Osteocyte (in vitro differentiated cells): Measurements from ENCODE around the gene LST1. TPM values are rescaled to one million over a fixed set of nuclear protein-coding genes. Genes with fewer than 3 reads are reported as not detected.

Experiments used
- DNase-seq: peaks from one replicate; pipeline ENCODE4 v3.0.0; 2021; ENCODE audit warnings: mixed read lengths; ENCODE audit not compliant: unreplicated experiment; ENCODE audit errors: extremely low spot score
- H3K27ac Mint-ChIP-seq: one replicate; pipeline ENCODE4 v1.8.0; 2021; ENCODE audit warnings: mild to moderate bottlenecking, mixed read lengths; ENCODE audit not compliant: unreplicated experiment
- H3K27me3 Mint-ChIP-seq: one replicate; pipeline ENCODE4 v1.8.0; 2021; ENCODE audit warnings: mixed read lengths; ENCODE audit not compliant: unreplicated experiment
- H3K36me3 Mint-ChIP-seq: one replicate; pipeline ENCODE4 v1.8.0; 2021; ENCODE audit warnings: mixed read lengths; ENCODE audit not compliant: unreplicated experiment
- H3K4me1 Mint-ChIP-seq: one replicate; pipeline ENCODE4 v1.8.0; 2021; ENCODE audit warnings: mixed read lengths; ENCODE audit not compliant: unreplicated experiment
- H3K4me3 Mint-ChIP-seq: one replicate; pipeline ENCODE4 v1.8.0; 2021; ENCODE audit warnings: mild to moderate bottlenecking, moderate library complexity, mixed read lengths; ENCODE audit not compliant: unreplicated experiment
- H3K9me3 Mint-ChIP-seq: one replicate; pipeline ENCODE4 v1.8.0; 2021; ENCODE audit warnings: mixed read lengths; ENCODE audit not compliant: unreplicated experiment
- CTCF ChIP-seq: fragments of 200-600 bp; sonication (generic); IDR thresholded peaks from 2 replicates; pipeline ENCODE4 v1.5.0; 2021; ENCODE audit warnings: antibody characterized with exemption, mild to moderate bottlenecking, moderate library complexity
- microRNA-seq: library from miRNA; unstranded; fragments of <30 nt; microRNA quantifications from one replicate; pipeline ENCODE4 v1.1.0, GENCODE V29; 2020; ENCODE audit not compliant: unreplicated experiment
- total RNA-seq: library from RNA; stranded (reverse); gene quantifications from 2 replicates; pipeline ENCODE4 v1.2.1, GENCODE V29; 2021

The LST1 gene
- total RNA-seq, 1 donor from 2014 or later, result not detected

- no peak for DNase-seq
- no peak for TF ChIP-seq CTCF
Measured at GRCh38 chr6:31634131-31634530, 48.1 kb downstream of the LST1 start.

GRCh38 chr6:31634969-31635575, 49.0 kb downstream of the LST1 start:
- Mint-ChIP-seq H3K27me3 (no peaks in the 10 kb centered on the region), H3K9me3 (no peaks in the 10 kb centered on the region), H3K27ac (no peak overlapping the region), H3K4me1 (peaks cover 2% of the 10 kb centered on the region), H3K36me3 (peaks cover 38% of the 10 kb centered on the region), H3K4me3 (no peak overlapping the region)
- TF ChIP-seq CTCF, result no peak
- no peak for DNase-seq

More at GRCh38 chr6:31634131-31634530, 48.1 kb downstream of the LST1 start:
- Mint-ChIP-seq H3K4me1 (peaks cover 2% of the 10 kb centered on the region), H3K36me3 (peaks cover 41% of the 10 kb centered on the region), H3K27me3 (no peaks in the 10 kb centered on the region), H3K9me3 (no peaks in the 10 kb centered on the region), H3K27ac (peak overlapping the region; percentile 52), H3K4me3 (no peak overlapping the region)

DNA sequence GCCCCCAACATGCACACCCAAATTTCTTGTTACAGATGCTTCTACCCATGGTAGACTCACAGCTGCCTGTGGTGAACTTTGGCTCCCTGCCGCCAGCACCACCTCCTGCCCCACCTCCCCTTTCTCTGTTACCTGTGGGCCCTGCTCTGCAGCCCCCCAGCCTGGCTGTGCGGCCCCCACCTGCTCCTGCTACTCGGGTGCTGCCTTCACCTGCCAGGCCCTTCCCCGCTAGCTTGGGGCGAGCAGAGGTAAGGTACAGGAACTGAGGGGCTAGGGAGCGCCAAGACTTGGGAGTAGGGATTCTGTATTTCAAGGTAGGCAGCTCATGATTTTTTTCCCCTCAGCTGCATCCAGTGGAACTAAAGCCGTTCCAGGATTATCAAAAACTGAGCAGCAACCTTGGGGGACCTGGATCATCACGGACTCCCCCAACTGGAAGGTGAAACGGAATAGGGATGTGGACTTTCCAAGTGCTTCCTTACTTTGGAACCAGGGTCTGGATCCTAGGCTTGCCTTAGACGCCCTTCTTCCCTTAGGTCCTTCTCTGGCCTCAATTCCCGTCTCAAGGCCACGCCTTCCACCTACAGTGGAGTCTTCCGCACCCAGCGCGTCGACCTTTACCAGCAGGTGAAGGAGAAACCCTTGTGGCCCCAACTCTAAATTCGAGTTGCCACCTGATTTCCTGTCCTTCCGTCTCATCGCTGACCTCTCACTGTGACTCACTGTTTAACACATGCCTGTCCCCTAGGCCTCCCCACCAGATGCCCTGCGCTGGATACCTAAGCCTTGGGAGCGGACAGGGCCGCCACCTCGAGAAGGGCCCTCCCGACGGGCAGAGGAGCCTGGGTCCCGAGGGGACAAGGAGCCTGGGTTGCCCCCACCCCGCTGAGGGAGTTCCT, 50.9 kb downstream of the LST1 start:
- H3K27me3 Mint-ChIP-seq, result no peaks in the 10 kb centered on the region
- no peak overlapping the region for H3K27ac Mint-ChIP-seq
- H3K4me3 Mint-ChIP-seq, result no peak overlapping the region
- H3K9me3 Mint-ChIP-seq, result no peaks in the 10 kb centered on the region
- DNase-seq, result no peak
- TF ChIP-seq CTCF, result no peak
- peaks cover 42% of the 10 kb centered on the region for H3K36me3 Mint-ChIP-seq
- peaks cover 2% of the 10 kb centered on the region for H3K4me1 Mint-ChIP-seq

Small RNAs within 50 kb of the gene (microRNA-seq; reads per million reads assigned to microRNA genes)
- gene MIR6832, result not detected

Other genes with a start within 250 kb of the LST1 start
- gene HLA-B, start 229.1 kb upstream of the LST1 start, total RNA-seq, result 642 and 768 TPM in 2 replicates
- 32.2 and 33.0 TPM in 2 replicates for gene MICA, start 182.7 kb upstream of the LST1 start, total RNA-seq
- gene MICB, start 88.1 kb upstream of the LST1 start, total RNA-seq, result 12.1 and 13.8 TPM in 2 replicates
- gene MCCD1, start 57.3 kb upstream of the LST1 start, total RNA-seq, result not detected in 2 replicates
- 315 and 331 TPM in 2 replicates for gene DDX39B, start 44.3 kb upstream of the LST1 start, total RNA-seq
- gene ATP6V1G2, start 39.7 kb upstream of the LST1 start, total RNA-seq, result 8.8 and 9.0 TPM in 2 replicates
- 28.7 and 33.2 TPM in 2 replicates for gene NFKBIL1, start 38.7 kb upstream of the LST1 start, total RNA-seq
- gene LTA, start 14.0 kb upstream of the LST1 start, total RNA-seq, result not detected in 2 replicates
- not detected in 2 replicates for gene TNF, start 10.7 kb upstream of the LST1 start, total RNA-seq
- not detected in 2 replicates for gene LTB, start 3.9 kb upstream of the LST1 start, total RNA-seq
- not detected in 2 replicates for gene NCR3, start 6.7 kb downstream of the LST1 start, total RNA-seq
- not detected in 2 replicates for gene AIF1, start 29.0 kb downstream of the LST1 start, total RNA-seq
- gene PRRC2A, start 34.4 kb downstream of the LST1 start, total RNA-seq, result 189 and 205 TPM in 2 replicates
- gene BAG6, start 66.4 kb downstream of the LST1 start, total RNA-seq, result 382 and 386 TPM in 2 replicates
- 2.2 and 4.0 TPM in 2 replicates for gene APOM, start 69.6 kb downstream of the LST1 start, total RNA-seq
- gene C6orf47, start 74.5 kb downstream of the LST1 start, total RNA-seq, result 21.5 and 23.0 TPM in 2 replicates
- 17.0 and 18.7 TPM in 2 replicates for gene GPANK1, start 78.7 kb downstream of the LST1 start, total RNA-seq
- 142 and 163 TPM in 2 replicates for gene CSNK2B, start 79.8 kb downstream of the LST1 start, total RNA-seq
- 14.0 and 17.6 TPM in 2 replicates for gene LY6G5B, start 83.7 kb downstream of the LST1 start, total RNA-seq
- 3.9 and 5.0 TPM in 2 replicates for gene LY6G5C, start 94.8 kb downstream of the LST1 start, total RNA-seq
- 46.6 and 50.5 TPM in 2 replicates for gene ABHD16A, start 117.0 kb downstream of the LST1 start, total RNA-seq
- not detected in 2 replicates for gene LY6G6F, start 120.6 kb downstream of the LST1 start, total RNA-seq
- not detected in 2 replicates for gene LY6G6D, start 129.1 kb downstream of the LST1 start, total RNA-seq
- gene LY6G6C, start 135.5 kb downstream of the LST1 start, total RNA-seq, result not detected in 2 replicates
- gene MPIG6B, start 137.1 kb downstream of the LST1 start, total RNA-seq, result not detected in 2 replicates
- gene DDAH2, start 143.0 kb downstream of the LST1 start, total RNA-seq, result 91.4 and 96.3 TPM in 2 replicates
- gene CLIC1, start 150.3 kb downstream of the LST1 start, total RNA-seq, result 230 and 242 TPM in 2 replicates
- 18.4 and 20.9 TPM in 2 replicates for gene MSH5, start 153.7 kb downstream of the LST1 start, total RNA-seq
- 2.5 and 3.4 TPM in 2 replicates for gene SAPCD1, start 176.4 kb downstream of the LST1 start, total RNA-seq
- 0.50 and 0.94 TPM in 2 replicates for gene VWA7, start 191.1 kb downstream of the LST1 start, total RNA-seq
- gene VARS1, start 209.5 kb downstream of the LST1 start, total RNA-seq, result 73.0 and 73.4 TPM in 2 replicates
- gene LSM2, start 220.7 kb downstream of the LST1 start, total RNA-seq, result 50.6 and 54.3 TPM in 2 replicates
- 1.1 and 1.7 TPM in 2 replicates for gene HSPA1L, start 229.0 kb downstream of the LST1 start, total RNA-seq
- gene HSPA1A, start 229.3 kb downstream of the LST1 start, total RNA-seq, result 19.7 and 24.8 TPM in 2 replicates
- 65.5 and 65.8 TPM in 2 replicates for gene HSPA1B, start 241.5 kb downstream of the LST1 start, total RNA-seq